GM18526 (cell line): ENCODE results near the gene NDUFS6.

ENCODE experiments used
- POLR2A ChIP-seq: IDR thresholded peaks from 3 replicates; pipeline ENCODE4 v1.6.1; 2011; ENCODE audit not compliant: insufficient read length; ENCODE audit errors: extremely low read depth

Gene NDUFS6

GRCh38 chr5:1771149-1772065 is 29.8 kb upstream of the NDUFS6 start:
- no peak for TF ChIP-seq POLR2A

DNA sequence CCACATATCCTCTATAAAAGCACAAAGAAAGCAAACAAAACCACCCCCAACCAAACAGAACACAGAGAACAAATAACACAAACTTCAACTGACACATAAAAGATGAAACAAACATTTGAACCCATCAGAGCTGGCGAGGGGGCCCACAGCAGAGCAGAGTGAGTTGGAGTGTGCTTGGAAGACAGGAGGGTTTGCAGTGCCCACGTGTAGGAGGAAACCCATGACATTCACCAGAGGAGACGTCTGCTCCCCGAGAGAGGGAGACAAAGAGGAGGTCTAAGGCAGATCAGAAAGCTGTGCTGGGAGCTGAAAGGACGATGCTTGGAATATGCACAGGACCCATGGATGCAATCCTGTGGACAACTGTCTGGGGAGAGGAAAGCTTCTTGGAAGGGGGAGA is 28.6 kb upstream of the NDUFS6 start:
- no peak for TF ChIP-seq POLR2A

GRCh38 chr5:1776831-1777230 is 24.4 kb upstream of the NDUFS6 start:
- TF ChIP-seq POLR2A: no peak

- TF ChIP-seq POLR2A: no peak
Measured at GRCh38 chr5:1777281-1778137, 23.7 kb upstream of the NDUFS6 start.

DNA sequence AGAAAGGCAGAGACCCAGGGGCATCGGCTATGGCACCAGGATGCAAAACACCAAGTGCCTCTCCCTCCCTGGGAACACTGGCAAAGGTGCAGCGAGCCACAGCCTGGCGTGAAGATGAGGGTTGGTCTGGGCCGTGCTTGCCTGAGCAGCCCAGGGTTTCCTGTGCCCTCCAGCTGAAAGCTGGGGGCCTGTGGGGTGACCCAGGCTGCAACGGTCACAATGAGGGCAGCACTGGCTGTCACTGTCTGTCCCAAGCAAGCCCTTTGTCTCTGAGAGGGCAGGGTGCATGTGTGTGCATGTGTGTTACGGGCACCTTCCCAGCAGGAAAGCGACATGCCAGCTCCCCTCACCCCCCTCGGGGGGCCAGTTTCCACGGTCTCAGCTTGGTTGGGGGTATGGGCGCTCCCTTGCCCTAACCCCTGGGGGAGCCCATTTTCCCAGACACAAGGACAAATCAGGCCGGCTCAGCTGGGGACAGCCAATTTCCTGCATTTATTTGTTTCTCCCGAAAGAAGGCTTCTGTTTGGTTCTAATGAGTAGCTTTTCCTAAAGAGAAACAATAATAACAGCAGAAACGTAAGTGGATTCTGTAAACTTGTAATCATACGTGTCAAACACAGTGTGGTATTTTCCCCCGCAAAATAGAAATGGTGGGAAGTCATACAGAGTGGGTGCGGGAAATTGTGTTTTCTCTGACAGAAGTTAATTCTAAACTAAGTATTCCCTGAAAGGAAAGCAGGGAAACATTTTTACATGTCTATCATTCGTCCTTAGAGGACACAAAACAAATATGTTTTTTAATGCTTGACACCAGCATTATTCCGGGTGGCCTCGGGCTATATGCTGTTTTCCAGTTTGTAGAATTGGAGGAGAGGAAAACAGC is 22.8 kb upstream of the NDUFS6 start:
- no peak for TF ChIP-seq POLR2A

- no peak for TF ChIP-seq POLR2A
Measured at GRCh38 chr5:1779021-1779680, 22.1 kb upstream of the NDUFS6 start.

DNA sequence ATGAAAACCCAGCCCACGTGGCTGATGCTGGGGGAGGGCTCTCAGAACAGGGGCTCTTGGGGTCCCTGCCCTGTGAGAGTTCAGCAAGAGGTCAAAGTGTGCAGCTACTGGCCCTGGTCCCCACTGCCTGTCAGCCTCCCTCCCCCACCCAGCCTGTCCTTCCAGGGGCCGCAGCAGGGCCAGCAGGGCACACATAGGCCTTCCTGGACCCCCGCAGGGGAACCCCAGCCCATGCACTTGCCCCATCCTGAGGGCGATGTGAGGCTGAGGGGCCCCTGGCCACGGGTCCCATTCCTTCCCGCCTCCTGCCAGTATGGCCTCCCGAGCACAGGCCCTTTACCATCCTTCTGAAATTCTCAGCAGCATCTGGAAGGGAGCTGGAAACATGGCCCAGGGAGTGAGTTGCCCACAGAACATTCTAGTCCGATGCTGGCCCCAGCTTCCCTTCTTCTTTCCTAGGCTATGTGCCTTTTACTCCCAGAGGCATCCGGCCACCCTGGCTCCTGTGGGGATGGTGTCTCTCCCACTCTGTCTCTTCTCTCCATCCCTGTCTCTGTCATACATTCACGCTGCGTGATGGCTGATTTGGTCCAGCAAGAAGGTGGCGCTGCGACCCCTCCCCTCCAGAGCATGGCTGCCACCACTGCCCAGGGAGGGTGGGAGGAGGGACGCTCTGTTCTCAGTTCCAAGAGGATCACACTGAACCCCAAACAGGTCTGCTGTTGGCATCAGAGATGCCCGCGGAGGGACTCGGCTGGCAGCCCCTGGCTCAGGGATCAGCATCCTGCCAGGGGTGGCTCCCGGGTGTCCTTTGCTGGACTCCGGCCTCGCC is 21.2 kb upstream of the NDUFS6 start:
- no peak for TF ChIP-seq POLR2A

DNA sequence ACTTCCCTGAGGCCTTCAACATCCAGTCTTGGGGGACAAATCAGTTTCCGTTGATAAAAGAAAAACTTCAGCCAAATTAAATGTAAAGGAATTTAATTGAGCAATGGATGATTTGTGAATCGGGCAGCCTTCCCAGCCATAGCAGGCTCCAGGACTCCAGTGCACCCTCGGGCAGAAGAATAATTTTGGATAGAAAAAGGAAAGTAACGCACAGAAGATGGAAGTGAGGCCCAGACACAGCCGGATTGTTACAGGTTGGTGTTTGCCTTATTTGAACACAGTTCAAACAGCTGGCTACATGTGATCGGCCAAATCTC is 20.6 kb upstream of the NDUFS6 start:
- TF ChIP-seq POLR2A: no peak

DNA sequence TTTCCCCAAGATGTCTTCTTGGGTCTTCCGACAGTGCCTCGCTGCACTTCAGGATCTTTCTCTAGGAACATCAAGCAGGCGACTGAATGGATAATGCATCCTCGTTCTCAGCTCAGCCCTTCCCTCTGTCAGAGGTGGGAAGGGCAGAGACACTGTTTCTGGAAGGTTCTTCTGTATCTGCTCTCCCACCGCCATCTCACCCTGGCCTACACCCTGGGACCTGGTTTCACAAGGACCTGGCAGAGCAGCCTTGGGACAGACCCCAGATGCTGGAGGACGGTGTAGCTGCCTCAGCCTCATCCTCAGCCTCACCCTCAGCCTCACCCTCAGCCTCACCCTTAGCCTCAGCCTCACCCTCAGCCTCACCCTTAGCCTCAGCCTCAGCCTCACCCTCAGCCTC is 20.1 kb upstream of the NDUFS6 start:
- TF ChIP-seq POLR2A: no peak

GRCh38 chr5:1781726-1782384 is 19.4 kb upstream of the NDUFS6 start:
- TF ChIP-seq POLR2A: no peak

DNA sequence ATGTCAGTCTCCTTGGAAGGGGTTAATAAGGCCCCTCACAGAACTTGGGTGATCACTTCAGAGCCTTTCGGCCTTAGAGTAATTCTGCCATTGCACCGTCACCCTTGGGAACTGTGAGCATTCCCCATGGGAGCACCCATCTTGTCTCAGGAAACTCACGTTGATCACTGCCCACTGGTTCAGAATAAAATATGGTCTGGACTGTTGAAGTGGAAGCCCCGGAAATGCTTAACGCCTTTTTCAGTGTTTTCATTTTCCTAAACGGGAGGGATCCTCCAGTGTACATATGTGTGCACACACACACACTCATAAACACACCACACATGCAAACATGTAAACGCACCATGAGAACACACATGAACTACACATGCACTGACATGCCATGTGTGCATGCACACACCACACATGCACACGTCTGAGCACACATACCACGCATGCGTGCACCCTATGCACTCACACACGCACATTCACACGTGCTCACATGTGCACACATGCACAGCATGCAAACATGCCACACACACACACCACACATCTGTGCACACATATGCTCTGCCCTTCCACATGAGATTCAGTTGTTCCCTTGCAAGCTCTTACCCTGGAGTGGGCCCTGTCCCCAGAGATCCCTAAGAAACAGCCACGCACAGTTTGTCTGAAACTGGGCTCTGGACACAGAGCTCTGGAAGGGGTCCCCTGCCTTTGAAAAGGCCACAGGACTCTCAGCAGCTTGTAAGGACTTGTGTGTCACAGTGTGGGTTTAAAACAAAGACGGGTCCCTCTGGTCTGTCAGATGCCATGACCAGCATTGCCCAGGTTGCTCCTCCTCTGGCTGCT is 18.6 kb upstream of the NDUFS6 start:
- TF ChIP-seq POLR2A: peak; percentile 5

DNA sequence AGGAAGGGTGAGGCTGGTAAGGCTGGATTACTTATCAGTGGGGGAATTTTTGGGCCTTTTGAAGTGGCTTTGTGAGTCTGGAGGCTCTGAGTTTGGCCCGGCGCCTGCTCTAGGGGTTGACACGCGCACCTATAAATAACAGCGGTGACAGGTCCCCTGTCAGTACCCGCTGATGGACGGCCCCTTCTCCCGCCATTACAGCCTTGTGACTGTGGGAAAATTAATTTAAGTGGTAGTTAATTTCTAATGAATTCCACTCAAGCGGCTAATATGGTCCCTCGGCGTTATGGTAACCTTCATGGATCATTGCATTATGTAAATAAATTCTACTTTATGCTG is 18.0 kb upstream of the NDUFS6 start:
- no peak for TF ChIP-seq POLR2A
